HCT116 (cell line): Measurements from ENCODE around the gene CETN2.

ENCODE experiments used
- CTCF ChIP-seq, 3 experiments: fragments of 200-600 bp in 1 of 3; sonication (generic) in 1 of 3; IDR thresholded peaks in 2 of 3; conservative IDR thresholded peaks in 1 of 3; 2 replicates each; pipeline ENCODE4 v1.5.1; 2012 to 2017; ENCODE audit warnings: low read depth in 2 of 3, low read length in 2 of 3, antibody characterized with exemption in 1 of 3, borderline replicate concordance in 1 of 3, control low read depth in 1 of 3, mild to moderate bottlenecking in 1 of 3, mixed read lengths in 1 of 3, mixed run types in 1 of 3, moderate library complexity in 1 of 3; ENCODE audit not compliant: insufficient read depth in 1 of 3
- EZH2phosphoT487 ChIP-seq: fragments of 200-600 bp; IDR thresholded peaks from 2 replicates; pipeline ENCODE4 v1.6.1; 2018; ENCODE audit warnings: antibody characterized with exemption, borderline replicate concordance
- TF ChIP-seq, protein P1 (sequence below): IDR thresholded peaks from 2 replicates; pipeline ENCODE4 v1.6.1; 2012; ENCODE audit warnings: low read depth

GRCh38 chrX:152817078-152817764, 13.3 kb downstream of the CETN2 start:
- TF ChIP-seq, protein P1, sequence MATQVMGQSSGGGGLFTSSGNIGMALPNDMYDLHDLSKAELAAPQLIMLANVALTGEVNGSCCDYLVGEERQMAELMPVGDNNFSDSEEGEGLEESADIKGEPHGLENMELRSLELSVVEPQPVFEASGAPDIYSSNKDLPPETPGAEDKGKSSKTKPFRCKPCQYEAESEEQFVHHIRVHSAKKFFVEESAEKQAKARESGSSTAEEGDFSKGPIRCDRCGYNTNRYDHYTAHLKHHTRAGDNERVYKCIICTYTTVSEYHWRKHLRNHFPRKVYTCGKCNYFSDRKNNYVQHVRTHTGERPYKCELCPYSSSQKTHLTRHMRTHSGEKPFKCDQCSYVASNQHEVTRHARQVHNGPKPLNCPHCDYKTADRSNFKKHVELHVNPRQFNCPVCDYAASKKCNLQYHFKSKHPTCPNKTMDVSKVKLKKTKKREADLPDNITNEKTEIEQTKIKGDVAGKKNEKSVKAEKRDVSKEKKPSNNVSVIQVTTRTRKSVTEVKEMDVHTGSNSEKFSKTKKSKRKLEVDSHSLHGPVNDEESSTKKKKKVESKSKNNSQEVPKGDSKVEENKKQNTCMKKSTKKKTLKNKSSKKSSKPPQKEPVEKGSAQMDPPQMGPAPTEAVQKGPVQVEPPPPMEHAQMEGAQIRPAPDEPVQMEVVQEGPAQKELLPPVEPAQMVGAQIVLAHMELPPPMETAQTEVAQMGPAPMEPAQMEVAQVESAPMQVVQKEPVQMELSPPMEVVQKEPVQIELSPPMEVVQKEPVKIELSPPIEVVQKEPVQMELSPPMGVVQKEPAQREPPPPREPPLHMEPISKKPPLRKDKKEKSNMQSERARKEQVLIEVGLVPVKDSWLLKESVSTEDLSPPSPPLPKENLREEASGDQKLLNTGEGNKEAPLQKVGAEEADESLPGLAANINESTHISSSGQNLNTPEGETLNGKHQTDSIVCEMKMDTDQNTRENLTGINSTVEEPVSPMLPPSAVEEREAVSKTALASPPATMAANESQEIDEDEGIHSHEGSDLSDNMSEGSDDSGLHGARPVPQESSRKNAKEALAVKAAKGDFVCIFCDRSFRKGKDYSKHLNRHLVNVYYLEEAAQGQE: no peak
- TF ChIP-seq CTCF (IDR thresholded peaks at IDR 0.05 in 2 of 3, conservative IDR thresholded peaks at IDR 0.05 in 1 of 3; ENCODE audit: borderline replicate concordance in 1 of 3, insufficient read depth in 1 of 3, low read depth in 2 of 3, low read length in 2 of 3): peak; percentile 47 to 52 (median 51); a peak in 5 of 6 replicates
- TF ChIP-seq EZH2phosphoT487: no peak
